ENCODE results near the gene MICAL3.

DNA sequence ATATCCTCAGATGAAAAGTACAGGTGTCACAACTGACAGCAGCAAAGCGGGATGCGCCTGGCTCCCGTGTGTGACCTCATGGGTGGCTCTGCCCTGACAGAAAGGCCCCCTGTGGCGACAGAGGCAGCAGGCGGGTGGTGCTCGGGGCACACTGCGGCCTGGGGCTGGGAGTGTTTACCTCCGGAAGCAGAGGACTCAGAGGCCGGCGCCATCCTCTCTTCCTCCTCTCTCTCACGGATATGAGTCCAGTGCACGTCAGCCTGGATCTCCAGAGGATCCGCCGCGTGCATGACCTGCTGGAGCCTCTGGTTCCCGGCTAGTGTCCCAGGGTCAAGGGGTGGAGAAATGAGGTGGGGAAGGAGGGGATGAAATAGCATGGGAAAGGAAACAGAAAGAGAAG is 196.9 kb downstream of the MICAL3 start:
- TF ChIP-seq, protein P1, sequence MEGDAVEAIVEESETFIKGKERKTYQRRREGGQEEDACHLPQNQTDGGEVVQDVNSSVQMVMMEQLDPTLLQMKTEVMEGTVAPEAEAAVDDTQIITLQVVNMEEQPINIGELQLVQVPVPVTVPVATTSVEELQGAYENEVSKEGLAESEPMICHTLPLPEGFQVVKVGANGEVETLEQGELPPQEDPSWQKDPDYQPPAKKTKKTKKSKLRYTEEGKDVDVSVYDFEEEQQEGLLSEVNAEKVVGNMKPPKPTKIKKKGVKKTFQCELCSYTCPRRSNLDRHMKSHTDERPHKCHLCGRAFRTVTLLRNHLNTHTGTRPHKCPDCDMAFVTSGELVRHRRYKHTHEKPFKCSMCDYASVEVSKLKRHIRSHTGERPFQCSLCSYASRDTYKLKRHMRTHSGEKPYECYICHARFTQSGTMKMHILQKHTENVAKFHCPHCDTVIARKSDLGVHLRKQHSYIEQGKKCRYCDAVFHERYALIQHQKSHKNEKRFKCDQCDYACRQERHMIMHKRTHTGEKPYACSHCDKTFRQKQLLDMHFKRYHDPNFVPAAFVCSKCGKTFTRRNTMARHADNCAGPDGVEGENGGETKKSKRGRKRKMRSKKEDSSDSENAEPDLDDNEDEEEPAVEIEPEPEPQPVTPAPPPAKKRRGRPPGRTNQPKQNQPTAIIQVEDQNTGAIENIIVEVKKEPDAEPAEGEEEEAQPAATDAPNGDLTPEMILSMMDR (IDR thresholded peaks at IDR 0.05; ENCODE audit: poor library complexity, severe bottlenecking), result no peak
- no peak for TF ChIP-seq EP300 (conservative IDR thresholded peaks at IDR 0.05; ENCODE audit: poor library complexity, severe bottlenecking)

Data from neural cell (in vitro differentiated cells).